B cell (primary cell): Measurements from ENCODE around the gene ARHGAP22.

Source experiments
- CTCF ChIP-seq: fragments of 200-600 bp; IDR thresholded peaks from one replicate; pipeline ENCODE4 v1.8.0; 2022; ENCODE audit warnings: antibody characterized with exemption, mild to moderate bottlenecking
- EZH2 ChIP-seq: IDR thresholded peaks from 2 replicates; pipeline ENCODE4 v1.6.1; 2012; ENCODE audit warnings: borderline replicate concordance, low read depth, mild to moderate bottlenecking, moderate library complexity, low read length; ENCODE audit not compliant: insufficient read depth, poor library complexity, severe bottlenecking

GRCh38 chr10:48412081-48412480 is 192.8 kb downstream of the ARHGAP22 start:
- no peak for TF ChIP-seq EZH2
- TF ChIP-seq CTCF: no peak
